ENCODE data around the gene LAMC3. TPM values are rescaled to one million over a fixed set of nuclear protein-coding genes. Genes with fewer than 3 reads are reported as not detected.

LAMC3 gene
- total RNA-seq, 6 experiments from 2014 or later: 2.7 to 14.3 (median 3.7) TPM

DNA sequence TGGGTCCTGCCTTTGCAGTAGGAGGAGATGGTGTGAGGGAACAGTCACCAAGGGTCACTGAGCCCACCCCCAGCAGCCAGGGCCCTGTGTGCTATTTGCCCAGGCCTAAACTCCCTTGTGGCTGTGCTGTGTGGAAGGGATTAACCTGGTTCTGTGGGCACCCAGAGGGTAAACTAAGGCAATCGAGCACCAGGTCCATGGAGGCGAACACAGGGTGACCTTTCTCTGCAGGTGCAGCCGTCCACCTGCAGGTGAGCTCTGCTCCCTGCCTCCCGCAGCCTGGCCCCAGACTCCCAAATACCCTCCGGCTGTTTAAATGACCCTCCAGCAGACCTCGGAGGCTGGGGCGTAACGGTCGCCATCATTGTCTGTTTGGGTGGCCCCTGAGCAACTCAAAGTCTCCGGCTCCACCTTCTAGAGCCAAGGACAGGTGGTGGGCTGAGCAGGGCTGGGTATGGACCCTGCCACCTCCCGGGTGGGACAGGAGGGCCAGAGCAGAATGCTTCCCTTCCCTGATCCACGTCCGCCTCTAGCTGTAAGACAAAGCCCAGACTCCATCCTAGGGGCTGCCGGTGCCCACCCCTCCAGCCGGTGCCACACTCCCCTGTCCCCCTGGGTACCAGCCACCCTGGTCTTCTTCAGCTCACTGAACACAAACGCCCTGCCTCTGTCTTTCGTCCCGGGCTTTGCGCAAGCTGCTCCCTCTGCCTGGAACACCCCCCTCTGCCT lies 35.9 kb upstream of the LAMC3 start:
- no peaks in the 10 kb centered on the region for H3K36me3 ChIP-seq
- peak in 1 of 4 donors; percentile 5 for ATAC-seq
- intact Hi-C loops (cut with DNase I): no loop called here
- no peaks in the 10 kb centered on the region for H3K4me1 ChIP-seq
- DNase-seq: no peak
- 47% methylated on average over 3 of the region's 19 CpGs for WGBS (ENCODE audit: insufficient coverage, low coverage, low lambda C conversion rate, missing lambda C conversion rate)
- TF ChIP-seq, protein P1, sequence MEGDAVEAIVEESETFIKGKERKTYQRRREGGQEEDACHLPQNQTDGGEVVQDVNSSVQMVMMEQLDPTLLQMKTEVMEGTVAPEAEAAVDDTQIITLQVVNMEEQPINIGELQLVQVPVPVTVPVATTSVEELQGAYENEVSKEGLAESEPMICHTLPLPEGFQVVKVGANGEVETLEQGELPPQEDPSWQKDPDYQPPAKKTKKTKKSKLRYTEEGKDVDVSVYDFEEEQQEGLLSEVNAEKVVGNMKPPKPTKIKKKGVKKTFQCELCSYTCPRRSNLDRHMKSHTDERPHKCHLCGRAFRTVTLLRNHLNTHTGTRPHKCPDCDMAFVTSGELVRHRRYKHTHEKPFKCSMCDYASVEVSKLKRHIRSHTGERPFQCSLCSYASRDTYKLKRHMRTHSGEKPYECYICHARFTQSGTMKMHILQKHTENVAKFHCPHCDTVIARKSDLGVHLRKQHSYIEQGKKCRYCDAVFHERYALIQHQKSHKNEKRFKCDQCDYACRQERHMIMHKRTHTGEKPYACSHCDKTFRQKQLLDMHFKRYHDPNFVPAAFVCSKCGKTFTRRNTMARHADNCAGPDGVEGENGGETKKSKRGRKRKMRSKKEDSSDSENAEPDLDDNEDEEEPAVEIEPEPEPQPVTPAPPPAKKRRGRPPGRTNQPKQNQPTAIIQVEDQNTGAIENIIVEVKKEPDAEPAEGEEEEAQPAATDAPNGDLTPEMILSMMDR (IDR thresholded peaks at IDR 0.05): no peak
- no peak for TF ChIP-seq POLR2A (IDR thresholded peaks at IDR 0.05)
- no peaks in the 10 kb centered on the region for H3K9me3 ChIP-seq
- H3K27me3 ChIP-seq: no peaks in the 10 kb centered on the region
- H3K4me3 ChIP-seq: no peak overlapping the region
- no peak overlapping the region for H3K27ac ChIP-seq

DNA sequence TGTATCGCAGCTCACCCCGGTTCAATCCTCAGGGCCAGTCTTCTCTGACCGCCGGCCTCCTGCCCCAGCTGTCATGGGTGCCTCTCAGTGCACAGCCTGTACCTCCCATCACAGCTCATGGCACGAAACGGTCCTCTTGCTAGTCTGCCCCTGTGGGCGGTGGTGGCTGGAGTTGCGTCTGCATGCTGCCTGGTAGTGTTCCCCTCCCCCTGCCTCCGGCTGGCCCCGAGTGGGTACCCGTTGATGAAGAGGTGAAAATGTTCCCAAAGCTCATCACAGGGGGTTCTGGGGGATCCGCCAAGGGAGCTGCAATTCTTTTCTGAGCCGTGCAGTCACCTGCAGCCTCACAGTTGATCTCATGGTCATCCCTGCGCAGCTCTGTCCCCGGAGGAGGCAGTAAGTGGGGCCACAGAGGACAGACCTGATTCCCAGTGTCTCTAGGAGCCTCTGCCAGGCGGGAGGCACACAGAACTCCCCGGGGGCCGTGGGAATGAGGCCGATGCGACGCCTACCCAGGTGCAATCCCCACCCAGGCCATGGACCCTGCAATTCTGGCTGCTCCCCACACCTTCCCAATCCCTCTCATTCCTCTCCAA lies 35.2 kb upstream of the LAMC3 start:
- ATAC-seq (no peak), DNase-seq (no peak)
- 39% methylated on average over 10 of the region's 21 CpGs for WGBS (ENCODE audit: insufficient coverage, low coverage, low lambda C conversion rate, missing lambda C conversion rate)
- TF ChIP-seq, protein P1 (IDR thresholded peaks at IDR 0.05): no peak
- TF ChIP-seq POLR2A (IDR thresholded peaks at IDR 0.05): no peak
- no peaks in the 10 kb centered on the region for H3K9me3 ChIP-seq
- no peak overlapping the region for H3K27ac ChIP-seq
- H3K36me3 ChIP-seq: no peaks in the 10 kb centered on the region
- intact Hi-C loops (cut with DNase I): no loop called here
- H3K27me3 ChIP-seq: no peaks in the 10 kb centered on the region
- H3K4me3 ChIP-seq: no peak overlapping the region
- no peaks in the 10 kb centered on the region for H3K4me1 ChIP-seq

DNA sequence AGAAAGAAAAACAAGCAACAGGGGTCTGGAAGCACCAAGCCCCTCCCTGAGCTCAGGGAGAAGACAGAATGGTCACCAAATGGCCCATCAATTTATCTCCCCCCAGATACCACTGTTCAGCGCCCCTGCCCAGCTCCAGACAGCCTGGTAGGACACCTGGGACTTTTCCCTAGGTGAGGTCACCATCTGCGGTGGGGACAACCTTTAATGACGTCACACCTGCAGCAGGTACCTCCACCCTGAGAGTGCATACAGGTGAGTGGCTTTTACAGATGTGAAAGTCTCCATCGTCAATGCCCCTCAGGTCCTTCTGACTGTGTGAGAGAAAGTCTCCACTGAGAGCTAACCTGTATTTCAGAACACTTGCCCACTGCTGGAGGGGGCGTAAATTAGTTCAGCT lies 34.3 kb upstream of the LAMC3 start:
- H3K27me3 ChIP-seq: no peaks in the 10 kb centered on the region
- H3K36me3 ChIP-seq: no peaks in the 10 kb centered on the region
- H3K9me3 ChIP-seq: no peaks in the 10 kb centered on the region
- DNase-seq (no peak), ATAC-seq (no peak)
- H3K4me1 ChIP-seq: no peaks in the 10 kb centered on the region
- TF ChIP-seq POLR2A (IDR thresholded peaks at IDR 0.05): no peak
- TF ChIP-seq, protein P1 (IDR thresholded peaks at IDR 0.05): no peak
- no peak overlapping the region for H3K4me3 ChIP-seq
- H3K27ac ChIP-seq: no peak overlapping the region
- intact Hi-C loops (cut with DNase I): no loop called here
- WGBS (ENCODE audit: insufficient coverage, low coverage, low lambda C conversion rate, missing lambda C conversion rate): 73% methylated on average over 2 of the region's 5 CpGs

DNA sequence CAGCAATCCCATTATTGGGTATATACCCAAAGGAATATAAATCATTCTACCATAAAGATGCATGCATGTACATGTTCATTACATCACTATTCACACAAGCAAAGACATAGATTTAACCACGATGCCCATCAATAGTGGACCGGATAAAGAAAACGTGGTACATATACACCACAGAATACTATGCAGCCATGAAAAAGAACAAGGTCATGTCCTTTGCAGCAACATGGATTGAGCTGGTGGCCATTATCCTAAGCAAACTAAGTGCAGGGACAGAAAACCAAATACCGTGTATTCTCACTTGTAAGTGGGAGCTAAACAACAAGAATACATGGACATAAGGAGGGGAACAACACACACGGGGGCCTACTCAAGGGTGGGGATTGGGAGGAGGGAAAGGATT lies 33.8 kb upstream of the LAMC3 start:
- H3K4me1 ChIP-seq: no peaks in the 10 kb centered on the region
- WGBS (ENCODE audit: insufficient coverage, low coverage, low lambda C conversion rate, missing lambda C conversion rate): 75% methylated on average over 5 of the region's 5 CpGs
- H3K36me3 ChIP-seq: no peaks in the 10 kb centered on the region
- intact Hi-C loops (cut with DNase I): no loop called here
- TF ChIP-seq, protein P1 (IDR thresholded peaks at IDR 0.05): no peak
- no peak for TF ChIP-seq POLR2A (IDR thresholded peaks at IDR 0.05)
- H3K9me3 ChIP-seq: no peaks in the 10 kb centered on the region
- no peaks in the 10 kb centered on the region for H3K27me3 ChIP-seq
- no peak overlapping the region for H3K4me3 ChIP-seq
- H3K27ac ChIP-seq: no peak overlapping the region
- DNase-seq: no peak
- ATAC-seq: no peak

All from right lobe of liver (tissue), 6 donors.